ENCODE measurements around the gene PNMA6F.
"Not testable (repeated sequence)": the region's sequence is repeated elsewhere in the genome, so short reads cannot be mapped to it uniquely, and the experiment has no call there.

DNA sequence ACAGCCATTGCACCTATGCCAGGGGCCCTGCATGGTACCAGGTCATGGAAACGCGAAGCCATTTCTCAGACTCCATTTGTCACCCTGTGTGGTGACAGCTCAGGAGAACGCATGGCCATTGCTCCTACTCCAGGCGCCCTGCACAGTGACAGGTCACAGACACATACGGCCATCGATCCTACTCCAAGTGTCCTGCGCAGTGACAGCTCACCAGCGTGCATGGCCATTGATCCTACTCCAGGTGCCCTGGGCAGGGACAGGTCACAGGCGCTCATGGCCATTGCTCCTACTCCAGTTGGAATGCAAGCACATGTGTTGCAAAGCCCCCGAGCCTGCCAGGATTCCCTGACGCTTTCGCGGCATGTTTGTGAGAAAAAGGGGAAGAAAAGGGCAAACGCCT, 45.5 kb downstream of the PNMA6F start:
- TF ChIP-seq CTCF, POLR2A, EP300 (IDR thresholded peaks at IDR 0.05): not testable (repeated sequence)
